Neural cell (in vitro differentiated cells): ENCODE measurements around the gene PTK6. TPM values are rescaled to one million over a fixed set of nuclear protein-coding genes. Genes with fewer than 3 reads are reported as not detected.
"Not testable (repeated sequence)": the region's sequence is repeated elsewhere in the genome, so short reads cannot be mapped to it uniquely, and the experiment has no call there.

Source experiments
- H2AFZ ChIP-seq: fragments of 200-600, 300-800 bp; sonication (generic), shearing (Covaris generic); 2 replicates; pipeline ENCODE4 v1.6.0; 2014; ENCODE audit warnings: low read depth, mild to moderate bottlenecking, antibody characterized with exemption, low read length, moderate library complexity
- H3F3A ChIP-seq: fragments of 200-600 bp; shearing (Covaris generic); 2 replicates; pipeline ENCODE4 v1.6.1; 2016; ENCODE audit warnings: mild to moderate bottlenecking, moderate library complexity, mixed read lengths, antibody characterized with exemption, low read length; ENCODE audit not compliant: insufficient read depth, poor library complexity, severe bottlenecking
- H3K27ac ChIP-seq: fragments of 200-600, 300-800 bp; sonication (generic), shearing (Covaris generic); 2 replicates; pipeline ENCODE4 v1.5.1; 2014; ENCODE audit warnings: mild to moderate bottlenecking, low read length, moderate library complexity
- H3K27me3 ChIP-seq: fragments of 300-800, 200-600 bp; sonication (generic), shearing (Covaris generic); 2 replicates; pipeline ENCODE4 v1.6.0; 2014; ENCODE audit warnings: mild to moderate bottlenecking, low read depth, low read length, moderate library complexity; ENCODE audit not compliant: insufficient read depth
- H3K36me3 ChIP-seq: fragments of 300-800, 200-600 bp; sonication (generic), shearing (Covaris generic); 2 replicates; pipeline ENCODE4 v1.5.1; 2014; ENCODE audit warnings: mild to moderate bottlenecking, antibody characterized with exemption, low read length, moderate library complexity; ENCODE audit not compliant: insufficient read depth
- H3K4me2 ChIP-seq: fragments of 300-800, 200-600 bp; sonication (generic), shearing (Covaris generic); 2 replicates; pipeline ENCODE4 v1.6.0; 2014; ENCODE audit warnings: mild to moderate bottlenecking, low read length
- H3K4me3 ChIP-seq: fragments of 300-800, 200-600 bp; sonication (generic), shearing (Covaris generic); 2 replicates; pipeline ENCODE4 v1.5.1; 2014; ENCODE audit warnings: mild to moderate bottlenecking, low read length, moderate library complexity
- H3K79me2 ChIP-seq: fragments of 200-600 bp; shearing (Covaris generic); replicated peaks from 2 replicates; pipeline ENCODE4 v1.6.0; 2014; ENCODE audit warnings: mild to moderate bottlenecking, low read length, moderate library complexity; ENCODE audit not compliant: insufficient read depth
- H3K9ac ChIP-seq: fragments of 300-800, 200-600 bp; sonication (generic), shearing (Covaris generic); 2 replicates; pipeline ENCODE4 v1.6.1; 2016; ENCODE audit warnings: mild to moderate bottlenecking, low read length, mixed read lengths
- H3K9me2 ChIP-seq: fragments of 200-600 bp; shearing (Covaris generic); 2 replicates; pipeline ENCODE4 v1.6.1; 2016; ENCODE audit warnings: mild to moderate bottlenecking, low read length, mixed read lengths; ENCODE audit not compliant: insufficient read depth
- H3K9me3 ChIP-seq: fragments of 200-600, 300-800 bp; sonication (generic), shearing (Covaris generic); 2 replicates; pipeline ENCODE4 v1.6.1; 2016; ENCODE audit warnings: mild to moderate bottlenecking, mixed run types, low read length, moderate library complexity, mixed read lengths
- H4K20me1 ChIP-seq: fragments of 200-600 bp; shearing (Covaris generic); 2 replicates; pipeline ENCODE4 v1.6.1; 2016; ENCODE audit warnings: mild to moderate bottlenecking, mixed run types; ENCODE audit not compliant: insufficient read depth
- CTCF ChIP-seq: fragments of 450-650 bp; IDR thresholded peaks from 2 replicates; pipeline ENCODE4 v1.5.1; 2014; ENCODE audit warnings: antibody characterized with exemption, mild to moderate bottlenecking, moderate library complexity; ENCODE audit not compliant: poor library complexity, severe bottlenecking
- EP300 ChIP-seq: fragments of 450-650 bp; conservative IDR thresholded peaks from 2 replicates; pipeline ENCODE4 v1.6.1; 2014; ENCODE audit warnings: antibody characterized with exemption, mild to moderate bottlenecking, moderate library complexity; ENCODE audit not compliant: poor library complexity, severe bottlenecking
- EZH2 ChIP-seq: fragments of 200-600, 300-800 bp; shearing (Covaris generic), sonication (generic); IDR thresholded peaks from 2 replicates; pipeline ENCODE4 v1.6.1; 2014; ENCODE audit warnings: antibody characterized with exemption, low read length, borderline replicate concordance, mild to moderate bottlenecking; ENCODE audit not compliant: insufficient read depth, poor library complexity, severe bottlenecking
- MXI1 ChIP-seq: fragments of 450-650 bp; conservative IDR thresholded peaks from 2 replicates; pipeline ENCODE4 v1.6.1; 2014; ENCODE audit warnings: antibody characterized with exemption, mild to moderate bottlenecking; ENCODE audit not compliant: poor library complexity, severe bottlenecking
- POLR2AphosphoS5 ChIP-seq: IDR thresholded peaks from 2 replicates; pipeline ENCODE4 v1.6.1; 2012
- RAD21 ChIP-seq: fragments of 450-650 bp; conservative IDR thresholded peaks from 2 replicates; pipeline ENCODE4 v1.6.1; 2014; ENCODE audit warnings: antibody characterized with exemption, mild to moderate bottlenecking, moderate library complexity
- REST ChIP-seq: IDR thresholded peaks from 2 replicates; pipeline ENCODE4 v1.6.1; 2012; ENCODE audit warnings: borderline replicate concordance
- SMC3 ChIP-seq: fragments of 450-650 bp; conservative IDR thresholded peaks from 2 replicates; pipeline ENCODE4 v1.6.1; 2014; ENCODE audit warnings: antibody characterized with exemption, mild to moderate bottlenecking, moderate library complexity; ENCODE audit not compliant: poor library complexity
- TAF1 ChIP-seq: IDR thresholded peaks from 2 replicates; pipeline ENCODE4 v1.6.1; 2012; ENCODE audit warnings: low read depth
- polyA plus RNA-seq: library from polyadenylated mRNA; depleted of rRNA; stranded (reverse); fragments of >200 nt; gene quantifications from 2 replicates; pipeline ENCODE4 v1.2.3, GENCODE V29; 2014

Gene PTK6
- polyA plus RNA-seq, 1 donor from 2014 or later = not detected

- H3F3A ChIP-seq = no peaks in the 10 kb centered on the region
- no peak overlapping the region for H2AFZ ChIP-seq
- H3K4me2 ChIP-seq = no peak overlapping the region
- H3K9me3 ChIP-seq = no peaks in the 10 kb centered on the region
- TF ChIP-seq EP300 = no peak
- no peak for TF ChIP-seq SMC3
- TF ChIP-seq CTCF = no peak
- TF ChIP-seq TAF1 = no peak
- no peak for TF ChIP-seq POLR2AphosphoS5
- no peak for TF ChIP-seq REST
- no peak for TF ChIP-seq MXI1
- no peak for TF ChIP-seq EZH2
- H3K79me2 ChIP-seq = peaks cover 17% of the 10 kb centered on the region
- no peak overlapping the region for H3K4me3 ChIP-seq
- H3K36me3 ChIP-seq = no peaks in the 10 kb centered on the region
- peaks cover 9% of the 10 kb centered on the region for H4K20me1 ChIP-seq
- no peak overlapping the region for H3K27ac ChIP-seq
- no peak overlapping the region for H3K9ac ChIP-seq
- no peaks in the 10 kb centered on the region for H3K27me3 ChIP-seq
- H3K9me2 ChIP-seq = no peaks in the 10 kb centered on the region
These were observed 18.8 kb downstream of the PTK6 start for GRCh38 chr20:63518351-63518861.

GRCh38 chr20:63517376-63518309 is 19.5 kb downstream of the PTK6 start:
- TF ChIP-seq TAF1 (no peak), SMC3 (no peak), POLR2AphosphoS5 (no peak), EP300 (no peak), EZH2 (no peak), CTCF (no peak), RAD21 (no peak), MXI1 (no peak), REST (no peak)
- H2AFZ ChIP-seq = no peak overlapping the region
- H3K9me2 ChIP-seq = no peaks in the 10 kb centered on the region
- peaks cover 15% of the 10 kb centered on the region for H3K79me2 ChIP-seq
- no peak overlapping the region for H3K9ac ChIP-seq
- H3K27ac ChIP-seq = no peak overlapping the region
- no peaks in the 10 kb centered on the region for H3K27me3 ChIP-seq
- H3F3A ChIP-seq = no peaks in the 10 kb centered on the region
- H4K20me1 ChIP-seq = peaks cover 7% of the 10 kb centered on the region
- no peak overlapping the region for H3K4me3 ChIP-seq
- H3K36me3 ChIP-seq = no peaks in the 10 kb centered on the region
- H3K4me2 ChIP-seq = no peak overlapping the region
- no peaks in the 10 kb centered on the region for H3K9me3 ChIP-seq

GRCh38 chr20:63514520-63514919 is 22.7 kb downstream of the PTK6 start:
- not testable (repeated sequence) for H3K9ac ChIP-seq, H3K4me2 ChIP-seq, H4K20me1 ChIP-seq, H3K79me2 ChIP-seq, H3F3A ChIP-seq, H3K9me3 ChIP-seq, H2AFZ ChIP-seq, H3K9me2 ChIP-seq, H3K27ac ChIP-seq, H3K27me3 ChIP-seq, H3K4me3 ChIP-seq, H3K36me3 ChIP-seq
